Esophagus muscularis mucosa (tissue), 4 donors: Measurements from ENCODE around the gene ROBO4.

Experiments used
- EP300 ChIP-seq: sonication (generic); formaldehyde crosslinking; IDR thresholded peaks from one replicate; pipeline ENCODE4 v1.6.1; 2017; ENCODE audit warnings: antibody characterized with exemption
- POLR2A ChIP-seq: fragments of 450-650 bp; IDR thresholded peaks from one replicate; pipeline ENCODE4 v1.6.1; 2017; ENCODE audit warnings: antibody characterized with exemption, moderate library complexity, mild to moderate bottlenecking, low read depth
- POLR2AphosphoS5 ChIP-seq, 2 donors: sonication (generic); formaldehyde crosslinking; IDR thresholded peaks; one replicate each; pipeline ENCODE4 v1.6.1; 2017; ENCODE audit warnings: antibody characterized with exemption in 2 of 2
- TF ChIP-seq, protein P1 (sequence below), 3 experiments: fragments of 200-600 bp in 2 of 3; fragments of 450-650 bp in 1 of 3; sonication (generic) in 2 of 3; IDR thresholded peaks; one replicate each; pipeline ENCODE4 v1.5.1; 2017 to 2019; ENCODE audit warnings: antibody characterized with exemption in 3 of 3, mild to moderate bottlenecking in 2 of 3, moderate library complexity in 1 of 3

DNA sequence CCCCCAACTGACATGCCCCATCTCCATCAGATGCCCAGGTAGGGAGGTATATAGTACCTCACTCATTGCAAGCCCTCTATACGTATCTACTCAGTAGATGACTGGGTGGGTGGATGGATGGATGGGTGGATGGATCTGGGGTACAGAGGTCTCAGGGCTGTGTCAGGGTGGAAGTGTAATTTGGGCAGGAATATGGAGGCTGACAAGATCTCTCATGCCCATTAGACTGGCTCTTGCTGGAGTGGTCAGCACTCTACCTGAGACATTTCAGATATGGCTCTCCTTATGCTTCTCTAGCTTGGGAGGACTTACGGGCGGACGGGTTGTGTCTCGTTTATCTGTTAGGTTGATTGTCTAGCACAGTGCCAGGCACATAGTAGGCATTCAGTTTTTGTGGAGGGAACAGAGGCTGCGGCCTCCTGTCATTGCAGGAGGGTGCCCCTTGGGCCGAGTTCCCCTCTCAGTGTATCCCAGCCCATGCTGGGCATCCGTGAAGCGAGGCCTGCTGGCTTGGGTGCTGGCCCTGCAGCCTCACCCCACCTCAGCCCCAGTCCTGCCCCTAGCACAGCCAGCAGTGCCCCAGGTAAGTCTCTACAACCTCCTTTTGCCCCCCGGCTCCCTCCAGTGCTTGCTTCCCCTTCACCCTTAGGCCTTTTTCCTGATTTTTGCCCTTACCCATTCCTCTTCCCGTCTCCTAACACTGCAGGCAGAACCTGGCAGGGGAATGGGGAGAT, 18.7 kb downstream of the ROBO4 start:
- TF ChIP-seq, protein P1, sequence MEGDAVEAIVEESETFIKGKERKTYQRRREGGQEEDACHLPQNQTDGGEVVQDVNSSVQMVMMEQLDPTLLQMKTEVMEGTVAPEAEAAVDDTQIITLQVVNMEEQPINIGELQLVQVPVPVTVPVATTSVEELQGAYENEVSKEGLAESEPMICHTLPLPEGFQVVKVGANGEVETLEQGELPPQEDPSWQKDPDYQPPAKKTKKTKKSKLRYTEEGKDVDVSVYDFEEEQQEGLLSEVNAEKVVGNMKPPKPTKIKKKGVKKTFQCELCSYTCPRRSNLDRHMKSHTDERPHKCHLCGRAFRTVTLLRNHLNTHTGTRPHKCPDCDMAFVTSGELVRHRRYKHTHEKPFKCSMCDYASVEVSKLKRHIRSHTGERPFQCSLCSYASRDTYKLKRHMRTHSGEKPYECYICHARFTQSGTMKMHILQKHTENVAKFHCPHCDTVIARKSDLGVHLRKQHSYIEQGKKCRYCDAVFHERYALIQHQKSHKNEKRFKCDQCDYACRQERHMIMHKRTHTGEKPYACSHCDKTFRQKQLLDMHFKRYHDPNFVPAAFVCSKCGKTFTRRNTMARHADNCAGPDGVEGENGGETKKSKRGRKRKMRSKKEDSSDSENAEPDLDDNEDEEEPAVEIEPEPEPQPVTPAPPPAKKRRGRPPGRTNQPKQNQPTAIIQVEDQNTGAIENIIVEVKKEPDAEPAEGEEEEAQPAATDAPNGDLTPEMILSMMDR (IDR thresholded peaks at IDR 0.05) = no peak
- TF ChIP-seq POLR2AphosphoS5 (IDR thresholded peaks at IDR 0.05) (no peak), POLR2A (no peak), EP300 (no peak)
